ENCODE data around the gene AARS2. TPM values are rescaled to one million over a fixed set of nuclear protein-coding genes. Genes with fewer than 3 reads are reported as not detected.

Gene AARS2
- total and polyA plus RNA-seq, 9 of the 15 experiments (the other 6 are each of a cell fraction or from before 2014, with no cell fraction given) = 0.97 to 34.0 (median 18.3) TPM

- TF ChIP-seq, protein P1, sequence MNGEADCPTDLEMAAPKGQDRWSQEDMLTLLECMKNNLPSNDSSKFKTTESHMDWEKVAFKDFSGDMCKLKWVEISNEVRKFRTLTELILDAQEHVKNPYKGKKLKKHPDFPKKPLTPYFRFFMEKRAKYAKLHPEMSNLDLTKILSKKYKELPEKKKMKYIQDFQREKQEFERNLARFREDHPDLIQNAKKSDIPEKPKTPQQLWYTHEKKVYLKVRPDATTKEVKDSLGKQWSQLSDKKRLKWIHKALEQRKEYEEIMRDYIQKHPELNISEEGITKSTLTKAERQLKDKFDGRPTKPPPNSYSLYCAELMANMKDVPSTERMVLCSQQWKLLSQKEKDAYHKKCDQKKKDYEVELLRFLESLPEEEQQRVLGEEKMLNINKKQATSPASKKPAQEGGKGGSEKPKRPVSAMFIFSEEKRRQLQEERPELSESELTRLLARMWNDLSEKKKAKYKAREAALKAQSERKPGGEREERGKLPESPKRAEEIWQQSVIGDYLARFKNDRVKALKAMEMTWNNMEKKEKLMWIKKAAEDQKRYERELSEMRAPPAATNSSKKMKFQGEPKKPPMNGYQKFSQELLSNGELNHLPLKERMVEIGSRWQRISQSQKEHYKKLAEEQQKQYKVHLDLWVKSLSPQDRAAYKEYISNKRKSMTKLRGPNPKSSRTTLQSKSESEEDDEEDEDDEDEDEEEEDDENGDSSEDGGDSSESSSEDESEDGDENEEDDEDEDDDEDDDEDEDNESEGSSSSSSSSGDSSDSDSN (IDR thresholded peaks at IDR 0.05; ENCODE audit: borderline replicate concordance in 1 of 2, low read depth in 2 of 2, low read length in 2 of 2) = peak; percentile 77 to 86; a peak in 2 of 4 replicates
- TF ChIP-seq CHD2 (IDR thresholded peaks at IDR 0.05; ENCODE audit: low read depth, low read length) (no peak), ELF1 (tag; IDR thresholded peaks at IDR 0.05) (peak; percentile 74), STAT5A (IDR thresholded peaks at IDR 0.05; ENCODE audit: borderline replicate concordance, low read length) (peak; percentile 66; the same call in 1 of the 2 replicates), SRSF7 (optimal IDR thresholded peaks at IDR 0.05; ENCODE audit: low read depth, low read length) (no peak), E2F1 (CRISPR knock-in tag; IDR thresholded peaks at IDR 0.05) (0 out of 2 replicates have a peak, but pooled peaks have one; percentile 72), THRAP3 (IDR thresholded peaks at IDR 0.05; ENCODE audit: borderline replicate concordance) (0 out of 2 replicates have a peak, but pooled peaks have one; percentile 65), ZNF239 (CRISPR knock-in tag; IDR thresholded peaks at IDR 0.05) (no peak; the same call in 1 of the 2 replicates), ZNF583 (CRISPR knock-in tag; IDR thresholded peaks at IDR 0.05) (no peak), ZNF121 (CRISPR knock-in tag; conservative IDR thresholded peaks at IDR 0.05) (no peak), ARID3B (CRISPR knock-in tag; IDR thresholded peaks at IDR 0.05; ENCODE audit: borderline replicate concordance) (no peak), E2F8 (IDR thresholded peaks at IDR 0.05; ENCODE audit: low read depth, partially characterized antibody) (no peak), MCM7 (IDR thresholded peaks at IDR 0.05) (no peak)
- TF ChIP-seq, protein P2, sequence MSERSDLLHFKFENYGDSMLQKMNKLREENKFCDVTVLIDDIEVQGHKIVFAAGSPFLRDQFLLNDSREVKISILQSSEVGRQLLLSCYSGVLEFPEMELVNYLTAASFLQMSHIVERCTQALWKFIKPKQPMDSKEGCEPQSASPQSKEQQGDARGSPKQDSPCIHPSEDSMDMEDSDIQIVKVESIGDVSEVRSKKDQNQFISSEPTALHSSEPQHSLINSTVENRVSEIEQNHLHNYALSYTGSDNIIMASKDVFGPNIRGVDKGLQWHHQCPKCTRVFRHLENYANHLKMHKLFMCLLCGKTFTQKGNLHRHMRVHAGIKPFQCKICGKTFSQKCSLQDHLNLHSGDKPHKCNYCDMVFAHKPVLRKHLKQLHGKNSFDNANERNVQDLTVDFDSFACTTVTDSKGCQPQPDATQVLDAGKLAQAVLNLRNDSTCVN (CRISPR knock-in tag; IDR thresholded peaks at IDR 0.05) = peak; percentile 20; the same call in 1 of the 2 replicates
These were observed at the start of gene AARS2 (continued) for GRCh38 chr6:44312901-44313788.
